Activated T-helper 2 cell treated with anti-CD3 and anti-CD28 coated beads, Interferon-gamma antibody, Interleukin-2, Interleukin-4, amounts not matched to agents 10 μg/mL and 5 μg/mL and 100 μg/mL, durations not matched to agents 14 hours and 24 hours and 36 hours (primary cell): Measurements from ENCODE around the gene SCML1. TPM values are rescaled to one million over a fixed set of nuclear protein-coding genes. Genes with fewer than 3 reads are reported as not detected.
A peak's percentile ranks its signal among the peaks of the same experiment; 100 is the strongest.

Experiments
- DNase-seq: peaks from one replicate; pipeline ENCODE4 v3.0.0; 2021; ENCODE audit warnings: low spot score
- H3K27ac Mint-ChIP-seq: one replicate; pipeline ENCODE4 v1.8.0; 2021; ENCODE audit warnings: mixed read lengths
- H3K27me3 Mint-ChIP-seq: one replicate; pipeline ENCODE4 v1.8.0; 2021; ENCODE audit warnings: low read depth, mixed read lengths
- H3K36me3 Mint-ChIP-seq: one replicate; pipeline ENCODE4 v1.8.0; 2021; ENCODE audit warnings: low read depth, mixed read lengths
- H3K4me1 Mint-ChIP-seq: one replicate; pipeline ENCODE4 v1.8.0; 2021; ENCODE audit warnings: low read depth, mixed read lengths
- H3K4me3 Mint-ChIP-seq: one replicate; pipeline ENCODE4 v1.8.0; 2021; ENCODE audit warnings: low read depth, mild to moderate bottlenecking, moderate library complexity, mixed read lengths
- H3K9me3 Mint-ChIP-seq: one replicate; pipeline ENCODE4 v1.8.0; 2021; ENCODE audit warnings: mixed read lengths
- intact Hi-C: fragments of 100-400 bp; cut with micrococcal nuclease; formaldehyde crosslinking; loops from one replicate; pipeline ENCODE4 v1.15.1; 2023
- total RNA-seq: library from RNA; stranded (reverse); gene quantifications from 2 replicates; pipeline ENCODE4 v1.2.3, GENCODE V29; 2022

SCML1 gene, protein sequence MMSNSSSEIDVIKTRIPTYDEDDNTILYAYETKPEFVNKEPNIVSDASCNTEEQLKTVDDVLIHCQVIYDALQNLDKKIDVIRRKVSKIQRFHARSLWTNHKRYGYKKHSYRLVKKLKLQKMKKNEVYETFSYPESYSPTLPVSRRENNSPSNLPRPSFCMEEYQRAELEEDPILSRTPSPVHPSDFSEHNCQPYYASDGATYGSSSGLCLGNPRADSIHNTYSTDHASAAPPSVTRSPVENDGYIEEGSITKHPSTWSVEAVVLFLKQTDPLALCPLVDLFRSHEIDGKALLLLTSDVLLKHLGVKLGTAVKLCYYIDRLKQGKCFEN
- total RNA-seq: 0.78 and 0.83 TPM in 2 replicates

DNA sequence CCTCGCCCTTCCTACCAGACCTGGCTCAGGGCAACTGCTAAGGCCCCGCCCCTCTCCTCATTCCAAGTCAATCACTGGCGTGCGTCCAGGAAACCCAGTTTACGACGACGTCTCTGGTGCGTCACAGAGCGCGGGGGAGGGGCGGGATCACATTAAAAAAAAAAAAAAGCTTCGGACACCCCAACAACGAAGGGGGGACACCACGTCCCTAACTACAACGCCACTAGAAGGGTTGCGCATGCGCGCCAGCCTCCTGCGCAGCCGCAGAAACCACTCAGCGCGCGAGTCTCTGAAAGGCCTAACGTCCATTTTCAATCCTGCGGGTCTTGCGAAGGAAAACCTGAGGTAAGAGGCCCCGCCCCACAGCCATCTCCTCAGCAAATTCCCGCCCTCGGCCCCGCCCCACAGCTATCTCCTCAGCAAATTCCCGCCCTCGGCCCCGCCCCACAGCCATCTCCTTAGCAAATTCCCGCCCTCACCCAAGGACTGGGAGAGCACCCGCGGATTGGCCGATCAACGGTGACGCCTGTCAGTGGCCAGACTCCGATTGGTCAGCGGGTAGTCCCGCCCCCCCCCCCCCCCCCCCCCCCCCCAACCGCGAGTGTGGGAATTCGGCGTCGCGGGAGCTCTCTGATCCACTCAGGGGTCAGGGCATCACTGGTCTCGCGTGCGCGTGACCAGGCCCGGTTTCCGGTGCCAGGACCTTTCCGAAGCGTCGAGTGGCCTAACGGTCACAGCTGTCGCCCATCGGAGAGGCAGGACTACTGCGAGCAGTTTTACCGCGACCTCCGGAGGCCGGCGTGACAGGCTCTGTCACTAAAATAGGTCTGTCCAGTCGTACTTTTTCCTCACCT lies at the start of gene SCML1:
TSS of gene SCML1 (plus strand) at position 638 of the 854 bp plus-strand sequence. CDS start 6,694 bp downstream, outside the sequence.
- peak within 1 kb of the TSS; percentile 46 for H3K27ac Mint-ChIP-seq
- peak within 1 kb of the TSS; percentile 70 for H3K4me3 Mint-ChIP-seq
- peak; percentile 77 for DNase-seq
- H3K4me1 Mint-ChIP-seq: peaks cover 19% of the 10 kb centered on the region
- H3K9me3 Mint-ChIP-seq: no peaks in the 10 kb centered on the region
- no peaks in the 10 kb centered on the region for H3K36me3 Mint-ChIP-seq
- intact Hi-C loops: loop anchor here (5.0 kb wide), 1 partner anchor 1605 kb away; the partner anchor contains the start of gene PDHA1
- H3K27me3 Mint-ChIP-seq: peaks cover 38% of the 10 kb centered on the region

GRCh38 chrX:17687648-17688047 lies 49.6 kb upstream of the SCML1 start:
- no peaks in the 10 kb centered on the region for H3K27me3 Mint-ChIP-seq
- H3K27ac Mint-ChIP-seq: no peak overlapping the region
- H3K4me1 Mint-ChIP-seq: peaks cover 6% of the 10 kb centered on the region
- no peaks in the 10 kb centered on the region for H3K9me3 Mint-ChIP-seq
- DNase-seq: no peak
- H3K4me3 Mint-ChIP-seq: no peak overlapping the region
- intact Hi-C loops: no loop called here
- H3K36me3 Mint-ChIP-seq: no peaks in the 10 kb centered on the region

GRCh38 chrX:17689971-17690409 lies 47.3 kb upstream of the SCML1 start:
- Mint-ChIP-seq H3K27me3 (no peaks in the 10 kb centered on the region), H3K4me3 (no peak overlapping the region), H3K9me3 (no peaks in the 10 kb centered on the region), H3K36me3 (no peaks in the 10 kb centered on the region), H3K4me1 (no peaks in the 10 kb centered on the region), H3K27ac (no peak overlapping the region)
- intact Hi-C loops: loop anchor here (1.0 to 2.0 kb wide), 2 partner anchors 99 to 155 kb away; no protein-coding TSS in a partner anchor
- no peak for DNase-seq

- no peak overlapping the region for H3K4me3 Mint-ChIP-seq
- H3K36me3 Mint-ChIP-seq: no peaks in the 10 kb centered on the region
- no peaks in the 10 kb centered on the region for H3K27me3 Mint-ChIP-seq
- DNase-seq: no peak
- no peaks in the 10 kb centered on the region for H3K9me3 Mint-ChIP-seq
- intact Hi-C loops: no loop called here
- H3K4me1 Mint-ChIP-seq: no peaks in the 10 kb centered on the region
- H3K27ac Mint-ChIP-seq: no peak overlapping the region
Observed at GRCh38 chrX:17692709-17693346, 44.5 kb upstream of the SCML1 start.

DNA sequence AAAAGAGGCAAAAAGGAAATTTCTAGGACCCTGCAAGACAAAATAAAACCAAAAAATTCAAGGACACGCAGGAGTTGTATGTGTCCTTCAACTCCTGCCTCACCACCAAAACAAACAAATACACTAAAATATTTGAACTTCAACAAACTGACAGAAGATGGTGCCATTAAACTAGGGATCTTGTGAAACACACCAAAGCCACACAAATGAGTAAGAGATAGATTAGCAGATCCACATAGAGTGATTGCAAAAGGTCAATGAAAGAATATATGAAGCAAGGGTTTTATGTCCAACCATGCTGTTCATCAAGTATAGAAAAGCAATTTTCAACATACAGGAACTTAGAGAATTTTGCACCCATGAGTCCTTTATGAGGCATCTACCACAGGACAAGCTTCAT lies 40.1 kb upstream of the SCML1 start:
- Mint-ChIP-seq H3K36me3 (no peaks in the 10 kb centered on the region), H3K27ac (no peak overlapping the region), H3K9me3 (no peaks in the 10 kb centered on the region), H3K4me3 (no peak overlapping the region), H3K27me3 (no peaks in the 10 kb centered on the region), H3K4me1 (no peaks in the 10 kb centered on the region)
- DNase-seq: no peak
- intact Hi-C loops: no loop called here

DNA sequence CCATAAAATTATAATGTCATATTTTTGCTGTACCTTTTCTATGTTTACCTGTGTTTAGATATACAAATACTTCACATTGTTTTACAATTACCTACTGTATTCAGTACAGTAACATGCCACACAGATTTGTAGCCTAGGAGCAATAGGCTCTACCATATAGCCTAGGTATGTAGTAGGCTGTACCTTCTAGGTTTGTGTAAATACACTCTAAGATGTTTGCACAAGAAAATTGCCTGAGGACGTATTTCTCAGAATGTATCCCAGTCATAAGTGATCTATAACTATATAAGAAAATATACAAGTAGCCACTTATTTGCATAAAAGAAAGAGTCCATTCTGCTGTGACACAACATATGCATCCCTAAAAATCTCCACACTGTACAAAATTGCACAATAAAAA lies 36.3 kb upstream of the SCML1 start:
- no peak overlapping the region for H3K27ac Mint-ChIP-seq
- intact Hi-C loops: no loop called here
- H3K27me3 Mint-ChIP-seq: no peaks in the 10 kb centered on the region
- DNase-seq: no peak
- no peaks in the 10 kb centered on the region for H3K36me3 Mint-ChIP-seq
- no peaks in the 10 kb centered on the region for H3K4me1 Mint-ChIP-seq
- H3K4me3 Mint-ChIP-seq: no peak overlapping the region
- no peaks in the 10 kb centered on the region for H3K9me3 Mint-ChIP-seq

DNA sequence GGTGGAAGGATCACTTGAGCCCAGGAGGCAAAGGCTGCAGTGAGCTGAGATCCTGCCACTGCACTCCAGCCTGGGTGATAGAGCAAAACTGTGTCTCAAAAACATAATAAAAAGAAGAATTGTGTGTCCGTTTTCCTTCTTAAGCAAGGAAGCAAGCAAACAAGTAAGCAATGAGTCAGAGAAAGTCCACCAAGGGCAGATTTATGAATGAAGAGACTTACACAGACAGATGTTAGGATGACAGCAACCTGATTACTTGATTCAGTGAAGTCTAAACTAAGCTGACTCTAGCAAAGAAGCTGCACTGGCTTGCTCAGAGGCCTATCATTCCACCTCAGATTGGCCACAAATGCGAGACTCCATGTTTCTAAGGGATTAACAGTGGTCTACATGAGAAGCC lies 34.1 kb upstream of the SCML1 start:
- DNase-seq: no peak
- Mint-ChIP-seq H3K36me3 (no peaks in the 10 kb centered on the region), H3K9me3 (no peaks in the 10 kb centered on the region), H3K27me3 (no peaks in the 10 kb centered on the region), H3K27ac (no peak overlapping the region), H3K4me1 (no peaks in the 10 kb centered on the region), H3K4me3 (no peak overlapping the region)
- intact Hi-C loops: no loop called here

DNA sequence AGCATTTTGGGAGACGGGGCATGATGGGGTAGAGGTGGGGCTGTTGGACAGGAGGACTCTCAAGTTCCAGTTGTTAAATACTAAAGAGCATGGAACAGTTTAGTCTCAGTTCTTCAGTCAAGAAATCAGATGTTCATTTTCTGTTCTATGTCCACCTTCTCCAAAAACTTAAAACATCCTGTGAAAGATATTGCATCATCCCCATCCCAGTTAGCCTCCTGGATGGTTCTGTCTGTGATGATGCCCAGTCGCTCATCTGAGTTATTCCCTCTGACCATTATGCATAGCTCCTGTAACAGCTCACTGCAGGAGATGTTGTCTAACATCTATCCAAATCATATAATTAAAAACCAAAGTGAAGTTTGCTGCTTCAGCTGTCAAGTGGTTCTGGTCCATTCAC lies 32.1 kb upstream of the SCML1 start:
- DNase-seq: no peak
- Mint-ChIP-seq H3K9me3 (no peaks in the 10 kb centered on the region), H3K4me3 (no peak overlapping the region), H3K4me1 (no peaks in the 10 kb centered on the region), H3K27me3 (no peaks in the 10 kb centered on the region), H3K27ac (no peak overlapping the region), H3K36me3 (no peaks in the 10 kb centered on the region)
- intact Hi-C loops: no loop called here

DNA sequence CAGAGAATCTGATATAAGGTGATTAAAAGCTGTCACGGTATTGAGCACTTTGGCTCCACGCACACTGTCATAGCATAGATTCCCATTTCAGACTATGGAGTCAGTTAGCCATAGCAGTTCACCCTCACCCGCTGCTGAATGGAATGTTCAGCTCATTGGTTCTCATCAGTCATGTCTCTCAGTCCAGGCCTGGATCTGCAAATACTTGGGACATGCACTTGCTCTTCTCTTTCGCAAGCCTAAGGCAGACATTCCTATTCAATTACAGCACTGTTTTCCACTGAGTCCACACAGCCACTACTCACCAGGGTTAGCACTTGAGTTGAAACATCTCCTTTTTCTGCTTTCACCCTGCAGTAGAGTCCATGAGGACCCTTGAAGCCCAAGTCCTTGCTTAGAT lies 30.6 kb upstream of the SCML1 start:
- Mint-ChIP-seq H3K27ac (no peak overlapping the region), H3K27me3 (no peaks in the 10 kb centered on the region), H3K36me3 (no peaks in the 10 kb centered on the region), H3K4me1 (no peaks in the 10 kb centered on the region), H3K9me3 (no peaks in the 10 kb centered on the region), H3K4me3 (no peak overlapping the region)
- DNase-seq: no peak
- intact Hi-C loops: no loop called here

DNA sequence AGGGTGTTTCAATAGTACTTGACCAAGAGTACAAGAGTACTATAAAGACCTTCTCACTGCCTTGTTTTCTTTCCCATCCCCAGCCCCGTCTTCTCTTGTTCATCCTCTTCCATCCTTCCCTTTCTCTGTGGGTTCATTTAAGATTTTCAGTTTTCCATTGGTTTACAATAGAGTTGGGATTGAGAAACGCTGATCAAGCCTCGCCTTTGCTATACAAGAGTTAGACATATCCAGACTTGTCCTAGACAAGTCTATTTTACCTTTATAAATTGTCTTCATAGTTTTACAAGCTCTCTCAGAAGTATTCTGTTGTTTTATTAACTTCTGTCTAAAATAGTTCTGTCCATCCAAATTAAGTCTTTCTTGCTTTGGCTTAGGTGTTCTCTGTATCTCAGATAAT lies 29.6 kb upstream of the SCML1 start:
- intact Hi-C loops: no loop called here
- no peak overlapping the region for H3K4me3 Mint-ChIP-seq
- no peak for DNase-seq
- no peaks in the 10 kb centered on the region for H3K36me3 Mint-ChIP-seq
- no peak overlapping the region for H3K27ac Mint-ChIP-seq
- no peaks in the 10 kb centered on the region for H3K9me3 Mint-ChIP-seq
- H3K4me1 Mint-ChIP-seq: no peaks in the 10 kb centered on the region
- no peaks in the 10 kb centered on the region for H3K27me3 Mint-ChIP-seq

DNA sequence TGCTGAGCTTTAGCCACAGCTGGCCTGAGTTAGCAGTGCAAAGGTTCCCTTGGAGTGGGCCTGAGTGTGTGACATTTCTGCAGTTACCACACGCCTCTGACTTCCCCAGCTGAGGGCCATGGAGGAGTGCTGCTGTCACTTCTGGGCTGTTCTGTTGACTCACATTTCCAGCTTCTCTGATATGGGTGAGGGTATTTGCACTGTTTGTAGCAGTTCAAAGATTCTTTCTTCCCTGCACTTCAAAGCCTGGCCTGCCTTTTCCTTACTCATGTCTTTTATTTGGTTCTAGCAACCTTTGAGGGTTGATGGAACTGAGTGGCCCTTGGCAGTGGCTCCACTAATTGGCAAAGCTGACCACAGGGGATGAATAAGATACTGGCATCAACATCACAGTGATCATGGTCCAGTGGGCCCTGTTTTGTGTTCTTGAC lies 26.4 kb upstream of the SCML1 start:
- no peaks in the 10 kb centered on the region for H3K4me1 Mint-ChIP-seq
- intact Hi-C loops: no loop called here

DNA sequence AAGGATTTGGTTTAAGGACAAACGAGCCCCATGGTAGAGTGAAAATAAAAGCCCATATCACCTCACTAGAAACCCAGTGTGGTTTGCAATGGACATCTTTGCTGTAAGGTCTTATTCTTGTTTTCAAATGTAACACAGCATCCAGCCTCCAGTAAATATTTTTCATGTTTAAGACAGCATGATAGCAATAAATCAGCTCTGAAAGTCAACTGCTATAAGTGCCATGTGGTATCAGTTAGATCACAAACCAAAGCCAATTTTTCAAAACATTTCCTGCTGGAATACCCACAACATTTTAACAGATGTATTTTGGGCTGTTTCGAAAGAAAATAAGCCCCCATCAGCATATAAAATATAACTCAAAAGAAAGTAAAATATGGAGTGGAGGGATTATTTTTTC lies 24.0 kb upstream of the SCML1 start:
- Mint-ChIP-seq H3K4me1 (no peaks in the 10 kb centered on the region), H3K27ac (no peak overlapping the region), H3K27me3 (peaks cover 2% of the 10 kb centered on the region), H3K36me3 (no peaks in the 10 kb centered on the region), H3K9me3 (no peaks in the 10 kb centered on the region), H3K4me3 (no peak overlapping the region)
- intact Hi-C loops: no loop called here
- DNase-seq: no peak

More for the DNA sequence above, 26.4 kb upstream of the SCML1 start:
- no peaks in the 10 kb centered on the region for H3K36me3 Mint-ChIP-seq
- no peak overlapping the region for H3K4me3 Mint-ChIP-seq
- no peak overlapping the region for H3K27ac Mint-ChIP-seq
- H3K27me3 Mint-ChIP-seq: peaks cover 2% of the 10 kb centered on the region
- DNase-seq: no peak
- no peaks in the 10 kb centered on the region for H3K9me3 Mint-ChIP-seq
